GM10248 (cell line): ENCODE results near the gene SLC47A2.
"Not testable (repeated sequence)": the region's sequence is repeated elsewhere in the genome, so short reads cannot be mapped to it uniquely, and the experiment has no call there.

Source experiments
- CTCF ChIA-PET: fragments of 300-600 bp; sonication (Branson Sonifier 250); formaldehyde crosslinking; extraction: SDS; loops from one replicate; lab custom pipeline; 2021; ENCODE audit warnings: antibody characterized with exemption; lab: Yijun Ruan, JAX
- POLR2A ChIA-PET: fragments of 350-650 bp; sonication (Branson Sonifier 250); formaldehyde crosslinking; extraction: SDS; loops from one replicate; lab custom pipeline; 2020; ENCODE audit warnings: antibody characterized with exemption; lab: Yijun Ruan, JAX
- DNase-seq: peaks from one replicate; pipeline ENCODE4 v3.0.0; 2012; ENCODE audit errors: extremely low spot score
- TF ChIP-seq, protein P1 (sequence below): IDR thresholded peaks from 2 replicates; pipeline ENCODE4 v1.5.1; 2012; ENCODE audit warnings: mild to moderate bottlenecking, low read depth; ENCODE audit errors: extremely low read depth, missing control alignments, control extremely low read depth

The SLC47A2 gene, protein sequence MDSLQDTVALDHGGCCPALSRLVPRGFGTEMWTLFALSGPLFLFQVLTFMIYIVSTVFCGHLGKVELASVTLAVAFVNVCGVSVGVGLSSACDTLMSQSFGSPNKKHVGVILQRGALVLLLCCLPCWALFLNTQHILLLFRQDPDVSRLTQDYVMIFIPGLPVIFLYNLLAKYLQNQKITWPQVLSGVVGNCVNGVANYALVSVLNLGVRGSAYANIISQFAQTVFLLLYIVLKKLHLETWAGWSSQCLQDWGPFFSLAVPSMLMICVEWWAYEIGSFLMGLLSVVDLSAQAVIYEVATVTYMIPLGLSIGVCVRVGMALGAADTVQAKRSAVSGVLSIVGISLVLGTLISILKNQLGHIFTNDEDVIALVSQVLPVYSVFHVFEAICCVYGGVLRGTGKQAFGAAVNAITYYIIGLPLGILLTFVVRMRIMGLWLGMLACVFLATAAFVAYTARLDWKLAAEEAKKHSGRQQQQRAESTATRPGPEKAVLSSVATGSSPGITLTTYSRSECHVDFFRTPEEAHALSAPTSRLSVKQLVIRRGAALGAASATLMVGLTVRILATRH

DNA sequence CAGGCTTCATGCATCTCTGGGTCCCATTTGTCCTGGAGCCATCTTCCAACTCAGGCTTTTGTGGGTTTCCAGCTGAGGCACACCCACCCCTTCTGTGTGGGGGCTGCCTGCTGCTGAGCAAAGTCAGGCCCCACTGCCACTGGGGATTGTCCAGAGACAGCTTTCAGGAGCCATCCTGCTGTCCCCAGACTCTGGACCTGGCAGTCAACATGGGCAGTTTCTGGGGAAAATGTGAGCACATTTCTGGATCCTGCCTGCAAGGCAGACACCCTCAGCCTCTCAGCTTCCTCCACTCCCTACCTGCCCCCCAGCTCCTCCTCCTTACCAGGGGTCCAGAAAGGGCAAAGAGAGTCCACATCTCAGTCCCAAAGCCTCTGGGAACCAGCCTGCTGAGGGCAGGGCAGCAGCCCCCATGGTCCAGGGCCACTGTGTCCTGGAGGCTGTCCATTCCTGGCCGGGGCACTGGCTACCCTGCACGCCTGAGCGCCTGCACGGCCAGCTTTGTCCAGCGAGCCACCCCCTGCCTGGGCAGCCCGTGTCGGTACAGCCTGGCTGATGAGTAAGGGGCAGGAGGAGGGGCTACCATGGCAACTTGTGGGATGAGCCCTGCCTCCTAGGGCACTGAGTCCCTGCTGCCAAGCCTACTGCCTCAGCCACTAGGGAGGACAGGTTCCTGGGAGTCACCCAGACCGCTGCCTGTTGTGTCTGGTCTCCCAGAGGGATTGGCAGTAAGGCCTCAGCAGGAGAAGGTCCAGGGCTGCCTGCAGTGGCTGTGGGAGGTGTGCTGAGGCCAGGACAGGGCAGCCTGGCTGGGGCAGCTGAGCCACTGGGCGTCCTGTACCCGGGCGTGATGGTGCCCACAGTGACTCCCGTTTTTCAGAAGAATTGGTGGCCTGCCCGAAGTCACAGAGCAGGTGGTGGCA lies at the start of gene SLC47A2:
TSS of gene SLC47A2 (minus strand) at position 477 of the 923 bp plus-strand sequence. CDS start at position 448, 29 bp downstream.
- TF ChIP-seq, protein P1, sequence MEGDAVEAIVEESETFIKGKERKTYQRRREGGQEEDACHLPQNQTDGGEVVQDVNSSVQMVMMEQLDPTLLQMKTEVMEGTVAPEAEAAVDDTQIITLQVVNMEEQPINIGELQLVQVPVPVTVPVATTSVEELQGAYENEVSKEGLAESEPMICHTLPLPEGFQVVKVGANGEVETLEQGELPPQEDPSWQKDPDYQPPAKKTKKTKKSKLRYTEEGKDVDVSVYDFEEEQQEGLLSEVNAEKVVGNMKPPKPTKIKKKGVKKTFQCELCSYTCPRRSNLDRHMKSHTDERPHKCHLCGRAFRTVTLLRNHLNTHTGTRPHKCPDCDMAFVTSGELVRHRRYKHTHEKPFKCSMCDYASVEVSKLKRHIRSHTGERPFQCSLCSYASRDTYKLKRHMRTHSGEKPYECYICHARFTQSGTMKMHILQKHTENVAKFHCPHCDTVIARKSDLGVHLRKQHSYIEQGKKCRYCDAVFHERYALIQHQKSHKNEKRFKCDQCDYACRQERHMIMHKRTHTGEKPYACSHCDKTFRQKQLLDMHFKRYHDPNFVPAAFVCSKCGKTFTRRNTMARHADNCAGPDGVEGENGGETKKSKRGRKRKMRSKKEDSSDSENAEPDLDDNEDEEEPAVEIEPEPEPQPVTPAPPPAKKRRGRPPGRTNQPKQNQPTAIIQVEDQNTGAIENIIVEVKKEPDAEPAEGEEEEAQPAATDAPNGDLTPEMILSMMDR, result no peak
- ChIA-PET CTCF (interaction anchor here (4.5 kb wide), 1 partner anchor 12 kb away, joined by 15 read pairs; no protein-coding TSS in a partner anchor), POLR2A (no interaction called here)
- DNase-seq, result no peak

DNA sequence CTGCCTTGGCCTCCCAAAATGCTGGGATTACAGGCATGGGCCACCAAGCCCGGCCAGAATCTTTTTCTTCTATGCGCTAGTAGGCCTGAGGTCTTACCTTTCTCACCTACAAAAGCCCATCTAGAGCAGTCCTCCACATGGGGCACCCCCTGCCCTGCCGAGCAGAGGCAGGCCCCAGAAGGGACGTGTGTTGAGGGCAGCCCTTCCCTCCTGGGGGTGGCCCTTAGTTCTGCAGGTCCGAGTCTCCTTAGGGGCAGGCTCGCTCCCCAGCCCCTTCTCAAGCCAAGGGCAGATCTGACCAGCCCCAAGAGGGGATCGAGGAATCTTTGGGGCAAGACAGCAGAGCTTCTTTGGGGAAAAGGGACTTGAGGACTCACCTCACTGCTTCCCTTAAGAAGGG lies 49.6 kb upstream of the SLC47A2 start:
- CTCF ChIA-PET, result interaction anchor here (0.8 to 7.7 kb wide), 31 partner anchors 10 to 409 kb away, joined by 3 to 162 read pairs (median 5); partner anchors contain the start of genes ALDH3A1, ALDH3A2, B9D1 and SLC47A1
- no peak for DNase-seq
- TF ChIP-seq, protein P1, result no peak
- POLR2A ChIA-PET, result interaction anchor here (0.7 kb wide), 1 partner anchor 10 kb away, joined by 4 read pairs; no protein-coding TSS in a partner anchor

DNA sequence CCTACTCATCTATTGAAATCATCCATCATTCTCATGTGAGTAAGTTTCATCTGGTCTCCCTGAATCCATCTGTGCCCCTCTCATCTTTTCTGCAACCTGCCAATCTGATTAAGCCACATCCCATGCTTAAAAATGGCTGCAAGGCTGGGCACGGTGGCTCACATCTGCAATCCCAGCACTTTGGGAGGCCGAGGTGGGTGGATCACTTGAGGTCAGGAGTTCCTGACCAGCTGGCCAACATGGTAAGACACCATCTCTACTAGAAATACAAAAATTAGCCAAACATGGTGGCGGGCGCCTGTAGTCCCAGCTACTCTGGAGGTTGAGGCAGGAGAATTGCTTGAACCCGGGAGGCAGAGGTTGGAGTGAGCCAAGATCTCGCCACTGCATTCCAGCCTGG lies 47.6 kb upstream of the SLC47A2 start:
- CTCF ChIA-PET, result interaction anchor here (0.6 to 7.7 kb wide), 9 partner anchors 10 to 426 kb away, joined by 3 to 162 read pairs (median 13); partner anchors contain the start of genes ALDH3A1, ALDH3A2 and B9D1
- not testable (repeated sequence) for DNase-seq
- POLR2A ChIA-PET, result interaction anchor here (0.7 kb wide), 2 partner anchors 28 to 117 kb away, joined by 5 to 9 read pairs; no protein-coding TSS in a partner anchor

DNA sequence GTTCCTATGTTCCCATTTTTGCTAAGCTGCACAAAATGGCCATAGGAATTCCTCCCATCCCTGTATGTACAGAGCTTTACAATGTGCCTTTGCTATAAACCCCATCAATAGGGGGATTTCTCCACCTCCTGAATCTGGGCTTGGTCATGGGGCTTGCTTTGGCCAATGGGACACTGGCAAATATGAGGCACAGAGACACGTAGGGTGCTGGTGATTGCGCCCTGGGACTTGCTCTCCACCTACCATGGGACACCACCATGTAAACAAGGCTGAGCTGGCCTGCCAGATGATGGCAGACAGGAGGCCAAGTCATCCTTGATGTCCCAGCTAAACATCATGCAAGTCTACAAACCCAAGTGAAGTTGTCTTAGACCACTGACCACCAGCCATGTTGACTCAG lies 47.0 kb upstream of the SLC47A2 start:
- TF ChIP-seq, protein P1, result no peak
- POLR2A ChIA-PET, result interaction anchor here (0.7 kb wide), 1 partner anchor 29 kb away, joined by 9 read pairs; no protein-coding TSS in a partner anchor
- CTCF ChIA-PET, result interaction anchor here (1.0 to 7.7 kb wide), 14 partner anchors 10 to 425 kb away, joined by 3 to 162 read pairs (median 6); partner anchors contain the start of genes ALDH3A1, ALDH3A2, B9D1 and SLC47A1

DNA sequence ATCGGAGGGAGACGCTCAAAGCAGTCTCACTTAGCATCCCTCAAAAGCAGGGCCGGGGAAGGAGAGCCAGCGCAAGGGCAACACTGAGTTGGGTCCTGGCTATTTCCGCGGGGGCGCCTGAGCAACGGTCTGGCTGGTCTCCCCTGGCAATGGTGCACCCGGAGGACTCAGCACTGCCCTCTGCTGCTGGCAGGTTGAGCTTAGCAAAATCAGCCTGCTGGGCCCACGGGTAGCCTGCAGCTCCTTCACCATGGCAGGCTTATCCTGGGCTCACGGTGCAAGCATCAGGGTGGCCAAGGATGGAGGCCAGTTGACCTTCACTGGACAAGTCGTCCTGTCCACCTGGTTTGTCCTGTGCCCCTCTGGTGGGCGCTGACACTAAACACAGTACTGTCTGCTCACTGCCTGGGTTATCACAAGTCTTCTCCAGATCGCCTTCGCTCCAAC lies 46.2 kb upstream of the SLC47A2 start:
- POLR2A ChIA-PET, result no interaction called here
- peak; percentile 82 for DNase-seq
- TF ChIP-seq, protein P1, result peak; percentile 55
- CTCF ChIA-PET, result interaction anchor here (1.0 to 7.7 kb wide), 16 partner anchors 10 to 424 kb away, joined by 3 to 162 read pairs (median 5); partner anchors contain the start of genes ALDH3A1, ALDH3A2, B9D1 and SLC47A1

More for the DNA sequence above, 47.0 kb upstream of the SLC47A2 start:
- DNase-seq, result no peak

DNA sequence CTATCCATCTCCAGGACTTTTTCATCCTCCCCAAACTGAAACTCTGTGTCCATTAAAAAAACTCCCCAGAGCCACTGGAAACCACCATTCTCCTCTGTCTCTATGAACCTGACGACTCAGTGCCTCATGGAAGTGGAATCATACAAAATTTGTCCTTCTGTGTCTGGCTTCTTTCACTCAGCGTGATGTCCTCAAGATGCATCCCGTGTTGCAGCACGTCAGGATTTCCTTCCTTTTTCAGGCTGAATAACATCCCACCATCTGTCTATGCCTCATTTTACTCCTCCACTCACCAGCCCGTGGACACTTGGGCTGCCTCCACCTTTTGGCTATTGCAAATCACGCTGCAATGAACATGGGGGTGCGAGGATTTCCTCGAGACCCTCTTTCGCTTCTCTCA lies 44.4 kb upstream of the SLC47A2 start:
- CTCF ChIA-PET, result interaction anchor here (0.8 to 7.7 kb wide), 4 partner anchors 9 to 396 kb away, joined by 3 to 69 read pairs (median 4); partner anchors contain the start of gene B9D1
- POLR2A ChIA-PET, result no interaction called here
- DNase-seq, result no peak
- TF ChIP-seq, protein P1, result no peak
